ENCODE data around the gene PSKH1. TPM values are rescaled to one million over a fixed set of nuclear protein-coding genes. Genes with fewer than 3 reads are reported as not detected.

PSKH1 gene
- total and polyA plus RNA-seq, 10 of the 15 experiments (the other 5 are each of a cell fraction or from before 2014, with no cell fraction given) = 0.63 to 20.4 (median 7.8) TPM

- H3K4me1 ChIP-seq (ENCODE audit: control insufficient read depth, insufficient read depth, low read length) = peaks cover 28% of the 10 kb centered on the region
- peak; percentile 72 for FAIRE-seq
- in situ Hi-C loops (cut with MboI) = no loop called here
- peak; percentile 65 for TF ChIP-seq RELA (IDR thresholded peaks at IDR 0.05; ENCODE audit: borderline replicate concordance, partially characterized antibody)
- TF ChIP-seq RAD51 (IDR thresholded peaks at IDR 0.05) = no peak
- peak; percentile 99 for TF ChIP-seq IKZF1 (conservative IDR thresholded peaks at IDR 0.05)
- TF ChIP-seq EGR1 (IDR thresholded peaks at IDR 0.05; ENCODE audit: borderline replicate concordance in 1 of 2, low read depth in 2 of 2, low read length in 2 of 2) = peak in 1 of 2 experiments; percentile 87; a peak in 2 of 3 replicates
- TF ChIP-seq POLR2A (IDR thresholded peaks at IDR 0.05; ENCODE audit: low read depth, low read length) = peak; percentile 88
- no peak for TF ChIP-seq NR2C2 (IDR thresholded peaks at IDR 0.05; ENCODE audit: borderline replicate concordance, control insufficient read depth, insufficient read length, low read depth)
- TF ChIP-seq EZH2 (IDR thresholded peaks at IDR 0.05; ENCODE audit: borderline replicate concordance, control insufficient read depth, low read depth, low read length) = no peak
- no peak for TF ChIP-seq KDM1A (IDR thresholded peaks at IDR 0.05; ENCODE audit: borderline replicate concordance)
- TF ChIP-seq, protein P1, sequence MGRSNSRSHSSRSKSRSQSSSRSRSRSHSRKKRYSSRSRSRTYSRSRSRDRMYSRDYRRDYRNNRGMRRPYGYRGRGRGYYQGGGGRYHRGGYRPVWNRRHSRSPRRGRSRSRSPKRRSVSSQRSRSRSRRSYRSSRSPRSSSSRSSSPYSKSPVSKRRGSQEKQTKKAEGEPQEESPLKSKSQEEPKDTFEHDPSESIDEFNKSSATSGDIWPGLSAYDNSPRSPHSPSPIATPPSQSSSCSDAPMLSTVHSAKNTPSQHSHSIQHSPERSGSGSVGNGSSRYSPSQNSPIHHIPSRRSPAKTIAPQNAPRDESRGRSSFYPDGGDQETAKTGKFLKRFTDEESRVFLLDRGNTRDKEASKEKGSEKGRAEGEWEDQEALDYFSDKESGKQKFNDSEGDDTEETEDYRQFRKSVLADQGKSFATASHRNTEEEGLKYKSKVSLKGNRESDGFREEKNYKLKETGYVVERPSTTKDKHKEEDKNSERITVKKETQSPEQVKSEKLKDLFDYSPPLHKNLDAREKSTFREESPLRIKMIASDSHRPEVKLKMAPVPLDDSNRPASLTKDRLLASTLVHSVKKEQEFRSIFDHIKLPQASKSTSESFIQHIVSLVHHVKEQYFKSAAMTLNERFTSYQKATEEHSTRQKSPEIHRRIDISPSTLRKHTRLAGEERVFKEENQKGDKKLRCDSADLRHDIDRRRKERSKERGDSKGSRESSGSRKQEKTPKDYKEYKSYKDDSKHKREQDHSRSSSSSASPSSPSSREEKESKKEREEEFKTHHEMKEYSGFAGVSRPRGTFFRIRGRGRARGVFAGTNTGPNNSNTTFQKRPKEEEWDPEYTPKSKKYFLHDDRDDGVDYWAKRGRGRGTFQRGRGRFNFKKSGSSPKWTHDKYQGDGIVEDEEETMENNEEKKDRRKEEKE (IDR thresholded peaks at IDR 0.05) = no peak
- peak; percentile 74 for TF ChIP-seq CBFB (IDR thresholded peaks at IDR 0.05; ENCODE audit: low read depth)
- TF ChIP-seq SRF (IDR thresholded peaks at IDR 0.05; ENCODE audit: low read depth in 2 of 2, low read length in 2 of 2) = no peak
- TF ChIP-seq CREB1 (IDR thresholded peaks at IDR 0.05; ENCODE audit: low read depth) = peak; percentile 82
- peak; percentile 24; the same call in 1 of the 3 replicates for TF ChIP-seq POU2F2 (IDR thresholded peaks at IDR 0.05; ENCODE audit: borderline replicate concordance, low read depth, low read length)
- no peak for TF ChIP-seq JUND (IDR thresholded peaks at IDR 0.05; ENCODE audit: low read depth, low read length)
- TF ChIP-seq RFX5 (IDR thresholded peaks at IDR 0.05; ENCODE audit: low read depth, low read length) = no peak
- peak; percentile 69; the same call in 1 of the 2 replicates for TF ChIP-seq TCF3 (IDR thresholded peaks at IDR 0.05; ENCODE audit: borderline replicate concordance, insufficient read depth, low read depth, low read length)
- TF ChIP-seq, protein P2, sequence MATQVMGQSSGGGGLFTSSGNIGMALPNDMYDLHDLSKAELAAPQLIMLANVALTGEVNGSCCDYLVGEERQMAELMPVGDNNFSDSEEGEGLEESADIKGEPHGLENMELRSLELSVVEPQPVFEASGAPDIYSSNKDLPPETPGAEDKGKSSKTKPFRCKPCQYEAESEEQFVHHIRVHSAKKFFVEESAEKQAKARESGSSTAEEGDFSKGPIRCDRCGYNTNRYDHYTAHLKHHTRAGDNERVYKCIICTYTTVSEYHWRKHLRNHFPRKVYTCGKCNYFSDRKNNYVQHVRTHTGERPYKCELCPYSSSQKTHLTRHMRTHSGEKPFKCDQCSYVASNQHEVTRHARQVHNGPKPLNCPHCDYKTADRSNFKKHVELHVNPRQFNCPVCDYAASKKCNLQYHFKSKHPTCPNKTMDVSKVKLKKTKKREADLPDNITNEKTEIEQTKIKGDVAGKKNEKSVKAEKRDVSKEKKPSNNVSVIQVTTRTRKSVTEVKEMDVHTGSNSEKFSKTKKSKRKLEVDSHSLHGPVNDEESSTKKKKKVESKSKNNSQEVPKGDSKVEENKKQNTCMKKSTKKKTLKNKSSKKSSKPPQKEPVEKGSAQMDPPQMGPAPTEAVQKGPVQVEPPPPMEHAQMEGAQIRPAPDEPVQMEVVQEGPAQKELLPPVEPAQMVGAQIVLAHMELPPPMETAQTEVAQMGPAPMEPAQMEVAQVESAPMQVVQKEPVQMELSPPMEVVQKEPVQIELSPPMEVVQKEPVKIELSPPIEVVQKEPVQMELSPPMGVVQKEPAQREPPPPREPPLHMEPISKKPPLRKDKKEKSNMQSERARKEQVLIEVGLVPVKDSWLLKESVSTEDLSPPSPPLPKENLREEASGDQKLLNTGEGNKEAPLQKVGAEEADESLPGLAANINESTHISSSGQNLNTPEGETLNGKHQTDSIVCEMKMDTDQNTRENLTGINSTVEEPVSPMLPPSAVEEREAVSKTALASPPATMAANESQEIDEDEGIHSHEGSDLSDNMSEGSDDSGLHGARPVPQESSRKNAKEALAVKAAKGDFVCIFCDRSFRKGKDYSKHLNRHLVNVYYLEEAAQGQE (IDR thresholded peaks at IDR 0.05; ENCODE audit: low read depth, low read length) = no peak
Observed at GRCh38 chr16:67846320-67847063, 46.6 kb upstream of the PSKH1 start, which contains the start of gene NUTF2. TSS of gene NUTF2 (plus strand) at chr16:67846933. CDS start at chr16:67865131, 18,198 bp downstream.

More at GRCh38 chr16:67846320-67847063, 46.6 kb upstream of the PSKH1 start, which contains the start of gene NUTF2:
- Histone ChIP-seq H3K79me2 (ENCODE audit: control insufficient read depth, insufficient read depth, low read length) (peaks cover 62% of the 10 kb centered on the region), H3K4me3 (peak within 1 kb of the TSS; percentile 84), H3K9me3 (replicated peaks; ENCODE audit: control insufficient read depth, insufficient read depth, low read length) (no peaks in the 10 kb centered on the region), H3K4me2 (ENCODE audit: control insufficient read depth, insufficient read depth) (peak within 1 kb of the TSS; percentile 90), H2AFZ (ENCODE audit: control insufficient read depth, low read depth, low read length) (peak within 1 kb of the TSS; percentile 93), H4K20me1 (ENCODE audit: control insufficient read depth, insufficient read depth) (no peaks in the 10 kb centered on the region), H3K27ac (ENCODE audit: control insufficient read depth, insufficient read depth) (peak within 1 kb of the TSS; percentile 81), H3K9ac (ENCODE audit: control insufficient read depth, insufficient read depth, low read length) (peak within 1 kb of the TSS; percentile 77), H3K36me3 (ENCODE audit: control insufficient read depth in 2 of 2, insufficient read depth in 2 of 2, low read length in 1 of 2) (peaks cover 0 to 7% of the 10 kb centered on the region in 2 experiments; a peak in 2 of 4 replicates), H3K27me3 (replicated peaks in 1 of 2; ENCODE audit: control insufficient read depth in 2 of 2, insufficient read depth in 2 of 2, low read length in 1 of 2) (no peaks in the 10 kb centered on the region)
- RAD21 ChIA-PET (ENCODE audit: unreplicated experiment) = interaction anchor here (0.7 to 1.4 kb wide), 5 partner anchors 37 to 238 kb away, joined by 3 to 4 read pairs (median 3); partner anchors contain the start of genes NFATC3, RANBP10 and TSNAXIP1
- SMC1A ChIA-PET (ENCODE audit: uncharacterized antibody, unreplicated experiment) = interaction anchor here (0.9 to 1.9 kb wide), 6 partner anchors 10 to 90 kb away, joined by 3 to 8 read pairs (median 4); partner anchors contain the start of genes EDC4 and PSMB10
- no TSS peak for BruUV-seq (replicated peaks)
- POLR2A ChIA-PET = interaction anchor here (0.7 to 3.3 kb wide), 10 partner anchors 9 to 186 kb away, joined by 3 to 29 read pairs (median 4); partner anchors contain the start of genes ACD, EDC4, RANBP10 and TSNAXIP1
- CTCF ChIA-PET = interaction anchor here (0.7 to 2.8 kb wide), 6 partner anchors 12 to 195 kb away, joined by 3 to 24 read pairs (median 4); no protein-coding TSS in a partner anchor
- intact Hi-C loops (cut with micrococcal nuclease; ENCODE audit: unreplicated experiment) = loop anchor here (1.0 to 2.0 kb wide), 3 partner anchors 27 to 284 kb away; partner anchors contain the start of genes CTCF, EDC4 and PSMB10
- 0% methylated on average over 31 of the region's 57 CpGs for WGBS (ENCODE audit: insufficient coverage, insufficient replicate concordance, low lambda C conversion rate, missing lambda C conversion rate)
- DNase-seq (ENCODE audit: low read depth, low spot score) = peak; percentile 85
- ATAC-seq = peak; percentile 75
